ENCODE results near the gene PACRG.
A peak's percentile ranks its signal among the peaks of the same experiment; 100 is the strongest.

Gene PACRG

GRCh38 chr6:162785632-162786242 is 58.0 kb downstream of the PACRG start:
- no peak for DNase-seq (ENCODE audit: low spot score)

- no peak for DNase-seq (ENCODE audit: low spot score)
Observed at GRCh38 chr6:162798546-162799266, 70.9 kb downstream of the PACRG start.

GRCh38 chr6:162814426-162814973 is 86.7 kb downstream of the PACRG start:
- DNase-seq (ENCODE audit: low spot score) = no peak

- no peak for DNase-seq (ENCODE audit: low spot score)
Observed at GRCh38 chr6:162817196-162817595, 89.4 kb downstream of the PACRG start.

GRCh38 chr6:162819284-162819683 is 91.5 kb downstream of the PACRG start:
- DNase-seq (ENCODE audit: low spot score) = no peak

GRCh38 chr6:162821102-162821501 is 93.3 kb downstream of the PACRG start:
- DNase-seq (ENCODE audit: low spot score) = no peak

GRCh38 chr6:162825597-162825996 is 97.8 kb downstream of the PACRG start:
- no peak for DNase-seq (ENCODE audit: low spot score)

- DNase-seq (ENCODE audit: low spot score) = no peak
Observed at GRCh38 chr6:162829013-162829742, 101.4 kb downstream of the PACRG start.

- DNase-seq (ENCODE audit: low spot score) = no peak
Observed at GRCh38 chr6:162833776-162834175, 106.0 kb downstream of the PACRG start.

- DNase-seq (ENCODE audit: low spot score) = no peak
Observed at GRCh38 chr6:162845972-162846371, 118.2 kb downstream of the PACRG start.

- DNase-seq (ENCODE audit: low spot score) = no peak
Observed at GRCh38 chr6:162846723-162847122, 118.9 kb downstream of the PACRG start.

- no peak for DNase-seq (ENCODE audit: low spot score)
Observed at GRCh38 chr6:162849269-162849668, 121.5 kb downstream of the PACRG start.

GRCh38 chr6:162852192-162852591 is 124.4 kb downstream of the PACRG start:
- no peak for DNase-seq (ENCODE audit: low spot score)

GRCh38 chr6:162852840-162853577 is 125.2 kb downstream of the PACRG start:
- no peak for DNase-seq (ENCODE audit: low spot score)

GRCh38 chr6:162854228-162854627 is 126.5 kb downstream of the PACRG start:
- no peak for DNase-seq (ENCODE audit: low spot score)

GRCh38 chr6:162854734-162855191 is 127.0 kb downstream of the PACRG start:
- no peak for DNase-seq (ENCODE audit: low spot score)

- DNase-seq (ENCODE audit: low spot score) = peak; percentile 62
Observed at GRCh38 chr6:162856885-162857284, 129.1 kb downstream of the PACRG start.

- DNase-seq (ENCODE audit: low spot score) = no peak
Observed at GRCh38 chr6:162857326-162857725, 129.6 kb downstream of the PACRG start.

- no peak for DNase-seq (ENCODE audit: low spot score)
Observed at GRCh38 chr6:162862462-162862861, 134.7 kb downstream of the PACRG start.

- no peak for DNase-seq (ENCODE audit: low spot score)
Observed at GRCh38 chr6:162862941-162863340, 135.2 kb downstream of the PACRG start.

GRCh38 chr6:162863821-162864220 is 136.0 kb downstream of the PACRG start:
- DNase-seq (ENCODE audit: low spot score) = no peak

- no peak for DNase-seq (ENCODE audit: low spot score)
Observed at GRCh38 chr6:162864911-162865310, 137.1 kb downstream of the PACRG start.

Data from SW480 (cell line).